Measurements from ENCODE around the gene SPTB.

The SPTB gene

GRCh38 chr14:64720131-64720576, 159.6 kb downstream of the SPTB start:
- TF ChIP-seq CTCF (conservative IDR thresholded peaks at IDR 0.05), result no peak
- H3K27ac ChIP-seq, result no peak overlapping the region

GRCh38 chr14:64719601-64720000, 160.1 kb downstream of the SPTB start:
- TF ChIP-seq CTCF (conservative IDR thresholded peaks at IDR 0.05), result no peak

GRCh38 chr14:64718762-64719161, 160.9 kb downstream of the SPTB start:
- no peak overlapping the region for H3K27ac ChIP-seq
- no peak for TF ChIP-seq CTCF (conservative IDR thresholded peaks at IDR 0.05)

More at GRCh38 chr14:64719601-64720000, 160.1 kb downstream of the SPTB start:
- H3K27ac ChIP-seq, result no peak overlapping the region

GRCh38 chr14:64717870-64718269, 161.8 kb downstream of the SPTB start:
- no peak for TF ChIP-seq CTCF (conservative IDR thresholded peaks at IDR 0.05)
- H3K27ac ChIP-seq, result no peak overlapping the region

- H3K27ac ChIP-seq, result no peak overlapping the region
Observed at GRCh38 chr14:64715628-64716412, 163.9 kb downstream of the SPTB start.

GRCh38 chr14:64715146-64715627, 164.5 kb downstream of the SPTB start:
- no peak overlapping the region for H3K27ac ChIP-seq
- no peak for TF ChIP-seq CTCF (conservative IDR thresholded peaks at IDR 0.05)

More at GRCh38 chr14:64715628-64716412, 163.9 kb downstream of the SPTB start:
- TF ChIP-seq CTCF (conservative IDR thresholded peaks at IDR 0.05), result no peak

GRCh38 chr14:64714432-64715025, 165.2 kb downstream of the SPTB start:
- TF ChIP-seq CTCF (conservative IDR thresholded peaks at IDR 0.05), result no peak
- H3K27ac ChIP-seq, result no peak overlapping the region
